HG03565 (cell line): Measurements from ENCODE around the gene LAMP5.

Experiments used
- ATAC-seq: cut with Tn5 transposase; IDR thresholded peaks from one replicate; pipeline ENCODE4 v1.9.1; 2021; ENCODE audit warnings: mild to moderate bottlenecking, moderate library complexity; ENCODE audit not compliant: unreplicated experiment

LAMP5 gene

DNA sequence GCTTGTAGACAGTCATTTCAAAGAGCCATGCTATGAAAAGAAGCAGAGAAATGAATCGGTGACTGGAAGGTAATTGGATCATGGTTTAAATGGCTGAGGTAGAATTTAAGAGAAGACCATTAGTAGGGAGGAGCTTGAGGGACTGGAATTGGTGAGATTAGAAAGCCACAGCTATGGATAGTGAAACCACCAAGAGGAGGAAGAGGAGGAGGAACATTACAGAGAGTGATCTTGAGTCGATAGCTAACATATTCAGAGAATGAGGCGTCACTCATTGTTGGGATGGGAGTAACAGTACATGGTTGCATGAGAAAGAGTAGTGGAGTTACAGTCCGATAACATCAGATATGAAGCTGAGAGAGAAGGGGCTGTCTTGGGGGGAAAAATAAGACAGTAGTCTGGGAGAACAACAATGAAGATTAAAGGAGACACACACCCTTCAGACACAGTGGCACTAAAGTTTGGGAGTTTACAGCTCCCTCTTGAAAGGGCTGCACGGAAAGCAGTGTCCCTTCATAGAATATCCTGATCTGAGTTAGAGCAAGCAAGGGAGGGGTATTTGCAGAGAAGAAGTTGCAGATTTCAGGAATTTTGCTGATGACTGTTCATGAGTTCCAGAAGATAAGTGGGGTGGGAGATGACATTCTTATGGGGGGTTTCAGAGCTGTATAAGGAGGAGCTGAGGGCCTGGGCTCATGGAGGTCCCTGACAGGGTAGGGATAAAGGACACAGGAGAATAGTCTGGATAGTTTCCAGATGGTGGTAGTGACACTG lies 15.1 kb upstream of the LAMP5 start:
- no peak for ATAC-seq

DNA sequence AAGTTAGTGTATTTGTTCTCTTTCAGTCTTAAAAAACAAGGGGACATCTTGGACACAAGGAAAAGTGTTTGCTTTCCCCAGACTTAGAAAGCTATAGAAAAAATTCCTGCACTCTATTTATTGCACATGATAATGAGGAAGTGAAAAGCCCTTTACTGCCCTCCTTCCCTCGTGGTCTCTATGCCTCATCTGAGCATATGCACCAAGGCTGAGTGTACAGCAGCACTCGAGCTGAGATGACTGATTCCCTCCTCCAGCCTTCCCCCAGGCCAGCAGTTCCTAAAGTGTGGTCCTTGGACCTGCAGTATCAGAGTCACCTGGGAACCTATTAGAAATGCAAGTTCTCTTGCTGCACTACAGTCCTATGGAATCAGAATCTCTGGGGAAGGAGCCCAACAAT lies 14.3 kb upstream of the LAMP5 start:
- no peak for ATAC-seq

DNA sequence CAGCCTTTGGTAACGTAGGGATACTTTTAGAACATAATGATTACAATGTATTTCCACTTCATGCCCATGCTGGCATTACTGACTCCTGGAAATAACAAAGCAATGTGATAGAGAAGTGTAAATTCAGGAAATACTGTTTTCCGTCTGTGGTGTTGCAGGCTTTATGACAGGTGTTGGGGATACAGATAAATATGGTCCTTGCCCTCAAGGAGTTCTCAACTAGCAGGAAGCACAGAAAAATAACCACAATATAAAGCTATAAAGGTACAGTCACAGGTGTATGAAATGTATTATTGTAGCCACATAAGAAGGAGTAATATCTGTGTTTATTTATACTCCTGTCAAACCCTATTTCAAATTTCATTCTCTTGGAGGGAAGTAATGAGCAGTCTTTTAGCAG lies 12.9 kb upstream of the LAMP5 start:
- ATAC-seq, result no peak

DNA sequence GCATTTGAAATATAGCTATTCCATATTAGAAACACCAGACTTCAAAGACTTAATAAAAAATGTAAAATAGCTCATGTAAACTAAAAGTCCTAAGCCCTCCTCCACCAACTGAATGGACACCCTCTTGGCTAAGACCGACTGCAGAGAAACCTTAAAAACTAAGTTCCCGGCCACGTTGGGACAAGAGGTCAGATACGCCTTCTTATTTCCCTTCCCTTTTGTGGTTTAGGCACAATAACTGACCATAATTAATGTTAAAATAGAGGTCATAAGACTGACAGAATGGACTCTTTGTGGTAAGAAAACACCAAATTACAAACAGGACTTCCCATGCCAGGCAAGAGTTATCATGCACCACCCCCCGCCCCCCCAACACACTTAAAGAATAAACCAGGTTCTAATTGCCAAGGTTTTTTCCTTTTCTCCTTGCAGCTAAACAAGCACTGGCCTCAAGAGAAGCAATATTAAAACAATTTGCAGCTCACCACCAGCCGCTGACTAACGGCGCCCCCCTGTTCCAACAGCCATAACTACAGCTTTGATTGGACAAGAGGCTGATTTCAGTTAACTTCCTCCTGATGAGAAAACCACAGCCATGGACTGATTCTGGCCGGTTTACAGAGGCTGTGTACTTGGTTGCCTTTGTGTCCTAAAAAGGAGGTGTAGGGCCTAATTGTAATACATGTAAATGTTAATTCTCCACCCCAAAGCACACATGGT lies 10.7 kb upstream of the LAMP5 start:
- no peak for ATAC-seq

DNA sequence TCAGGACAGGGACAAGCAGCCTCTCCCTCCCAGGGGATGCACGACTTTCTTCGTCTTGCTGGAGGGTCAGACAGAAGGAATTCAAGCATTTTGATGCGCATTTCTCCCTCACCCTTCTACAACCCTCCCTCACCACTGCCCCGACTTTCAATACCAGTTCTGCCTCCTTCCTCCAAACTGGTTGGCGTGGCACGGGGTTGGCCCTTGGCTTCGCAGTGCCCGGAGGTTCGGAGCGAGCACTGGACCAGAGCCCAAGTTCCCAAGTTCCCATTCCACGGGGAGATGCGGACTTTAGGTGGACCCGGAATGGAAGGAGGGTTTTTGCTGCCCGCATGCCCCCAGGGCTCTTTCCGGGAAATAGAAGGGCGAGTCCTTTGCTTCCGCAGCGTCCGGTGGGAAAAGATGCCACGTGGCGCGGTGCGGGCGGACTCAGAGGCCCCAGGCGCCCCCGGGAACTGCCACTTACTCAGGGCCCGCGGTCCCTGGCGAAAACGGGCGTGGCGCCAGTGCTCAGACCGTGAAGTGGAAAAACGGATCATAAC lies 8.0 kb upstream of the LAMP5 start:
- no peak for ATAC-seq

DNA sequence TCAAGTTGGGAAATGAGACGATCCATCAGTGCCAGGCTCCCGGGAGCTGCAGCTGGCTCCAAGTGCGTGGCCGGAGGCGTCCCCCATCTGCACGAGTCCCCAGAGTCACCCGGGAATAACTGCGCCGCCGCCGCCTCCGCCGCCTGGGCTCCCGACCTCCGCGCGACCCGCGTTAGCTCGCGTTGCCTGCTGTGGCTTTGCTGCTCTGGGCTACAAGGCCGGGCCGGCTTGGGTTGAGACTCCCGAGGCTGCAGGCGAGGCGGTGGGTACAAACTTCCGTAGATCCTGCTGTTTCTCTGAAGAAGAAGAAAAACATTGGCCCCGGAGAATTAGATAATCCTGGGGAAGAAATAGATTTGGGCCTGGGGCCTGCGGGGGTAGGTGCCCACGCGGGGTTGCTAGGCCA lies 7.4 kb upstream of the LAMP5 start:
- no peak for ATAC-seq

DNA sequence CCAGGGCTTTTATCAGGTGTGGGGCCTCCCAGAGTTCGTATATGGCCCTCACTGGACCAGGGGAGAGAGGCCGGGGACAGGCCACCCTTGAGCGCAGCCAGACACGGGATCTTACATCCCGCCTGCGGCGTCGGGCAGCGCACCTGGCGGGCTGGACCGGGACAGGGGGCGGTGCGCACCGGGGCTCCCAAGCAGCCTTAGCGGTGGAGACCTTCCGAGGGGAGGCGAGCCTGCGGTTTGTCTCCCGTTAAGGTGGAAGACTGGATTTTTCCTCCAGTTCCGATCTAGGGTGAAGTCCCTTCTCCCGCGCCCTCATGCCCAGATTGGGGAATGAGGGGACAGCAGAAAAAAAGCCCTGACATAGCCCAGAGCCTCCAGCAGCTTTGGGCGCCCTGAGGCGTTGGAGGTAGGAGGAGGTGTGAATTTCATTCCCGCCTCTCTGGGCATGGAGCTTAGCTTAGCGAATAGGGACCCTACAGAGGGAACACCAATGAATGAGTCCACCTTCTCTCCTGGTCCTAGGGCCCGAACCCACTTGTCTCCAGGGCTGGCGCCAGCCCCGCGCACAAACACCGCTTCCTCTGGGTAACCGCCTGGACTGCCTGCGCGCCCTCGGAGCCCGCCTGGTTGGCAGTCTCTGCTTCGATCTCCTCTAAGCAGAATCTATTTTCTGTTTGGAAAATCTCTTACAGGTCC lies 6.7 kb upstream of the LAMP5 start:
- no peak for ATAC-seq

DNA sequence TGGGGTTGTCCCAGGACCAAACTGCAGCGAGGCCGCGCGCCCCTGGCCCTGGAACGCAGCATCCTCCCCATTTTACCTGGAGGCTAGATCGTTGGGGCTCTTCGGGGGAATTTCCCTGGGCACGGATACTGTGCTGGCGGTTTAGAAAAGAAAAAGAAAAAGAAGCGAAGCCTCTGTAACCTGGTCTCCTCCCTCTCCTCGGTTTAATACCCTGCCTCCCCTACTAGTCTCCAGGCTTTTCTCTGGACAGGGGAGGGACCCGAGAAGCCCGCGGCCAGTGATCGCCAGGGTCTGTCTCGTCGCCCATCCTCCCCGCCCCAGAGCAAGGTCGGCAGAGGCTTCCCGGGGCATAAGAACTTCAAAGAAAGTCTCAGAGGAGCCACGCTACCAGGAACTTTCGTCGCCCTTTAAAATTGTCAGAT lies 6.1 kb upstream of the LAMP5 start:
- no peak for ATAC-seq

DNA sequence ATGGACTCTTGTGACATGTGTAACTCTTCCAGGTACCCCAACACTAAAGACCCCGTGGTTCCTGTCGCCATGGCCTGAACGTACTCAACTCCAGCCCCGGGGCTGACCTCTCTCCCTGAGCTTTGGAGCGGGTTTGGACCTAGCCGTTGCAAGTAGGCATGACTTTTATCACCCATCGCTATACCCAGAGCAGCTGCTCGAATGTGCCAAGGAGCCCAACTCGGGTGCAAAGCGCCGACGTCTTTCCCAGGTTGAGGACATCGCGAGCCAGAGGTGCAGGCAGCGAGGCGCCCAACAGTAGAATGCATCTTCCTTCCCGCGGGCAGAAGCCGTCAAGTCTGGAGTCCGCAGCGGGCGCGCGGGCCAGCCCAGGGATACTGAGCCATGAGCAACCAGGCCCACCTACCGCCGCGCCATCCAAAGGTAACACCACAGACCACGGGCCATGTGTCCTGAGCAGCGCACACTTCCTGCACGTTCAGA lies 5.7 kb upstream of the LAMP5 start:
- ATAC-seq, result no peak

DNA sequence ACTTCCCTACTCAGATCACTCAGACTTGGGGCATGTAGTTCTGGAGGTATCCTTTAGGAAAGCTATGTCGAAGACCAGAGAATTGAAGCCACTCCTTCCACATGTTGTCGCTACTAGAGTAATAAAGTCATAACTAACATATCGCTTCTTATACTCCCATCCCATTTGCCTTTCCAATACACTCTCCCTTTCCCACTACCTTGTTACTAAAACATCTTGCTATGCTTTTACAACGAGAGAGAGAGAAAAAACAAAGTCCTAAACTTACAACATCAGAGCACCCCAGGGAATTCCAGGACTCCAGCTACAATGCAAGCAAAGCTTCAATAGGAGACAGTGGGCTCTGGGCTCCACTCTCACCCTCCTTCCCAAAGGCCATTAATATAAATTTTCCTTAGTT lies 5.1 kb upstream of the LAMP5 start:
- ATAC-seq, result no peak

DNA sequence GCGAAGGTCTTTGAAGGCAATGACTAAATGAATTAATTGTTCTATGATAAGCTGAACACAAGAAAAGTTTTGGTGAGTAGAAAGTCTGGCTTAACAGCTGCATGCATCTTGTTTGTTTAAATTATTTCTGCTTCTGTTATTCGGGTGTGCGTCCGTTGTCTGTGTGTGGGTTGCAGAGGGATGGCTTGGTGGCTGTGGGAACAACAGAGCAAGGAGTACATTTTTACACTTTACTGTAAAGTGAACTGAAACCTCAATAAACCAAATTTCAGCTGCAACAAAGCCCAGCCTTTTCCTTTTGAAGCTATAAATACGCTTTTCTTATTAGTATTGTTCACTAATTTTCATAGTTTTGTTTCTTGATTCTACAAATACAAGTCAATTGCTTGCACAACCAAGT lies 3.5 kb upstream of the LAMP5 start:
- ATAC-seq, result peak; percentile 64

DNA sequence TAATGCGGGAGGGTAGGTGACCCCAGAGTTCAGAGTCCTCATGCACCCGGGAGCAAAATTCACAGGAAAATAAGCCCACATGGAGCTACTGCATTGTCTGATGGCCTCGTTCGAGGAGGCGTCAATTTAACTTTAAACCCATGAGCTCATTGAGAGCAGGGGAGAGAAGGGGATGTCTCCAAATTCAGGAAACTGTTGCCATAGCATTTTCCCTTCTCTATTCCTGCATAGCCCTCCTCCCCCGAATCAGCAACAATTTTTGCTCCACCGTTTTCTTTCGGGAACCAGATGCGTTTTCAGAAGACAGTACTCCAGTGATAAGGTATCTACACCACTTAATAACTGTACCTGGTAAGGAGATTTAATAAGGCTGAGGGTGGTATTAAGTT lies 324 bp upstream of the LAMP5 start:
- no peak for ATAC-seq

DNA sequence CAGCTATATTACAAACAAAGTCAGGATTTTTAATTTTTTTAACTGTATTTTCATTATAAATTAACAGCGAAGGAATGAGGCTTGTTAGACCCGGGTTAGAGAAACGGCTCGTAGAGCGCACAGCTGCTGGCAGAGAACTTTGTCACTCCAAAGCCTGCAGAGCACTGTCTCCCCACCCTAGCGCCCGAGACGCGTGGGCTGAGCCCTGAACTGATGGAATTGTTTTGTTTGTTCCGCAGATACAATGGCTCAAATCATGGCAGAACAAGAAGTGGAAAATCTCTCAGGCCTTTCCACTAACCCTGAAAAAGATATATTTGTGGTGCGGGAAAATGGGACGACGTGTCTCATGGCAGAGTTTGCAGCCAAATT lies 810 bp downstream of the LAMP5 start:
- no peak for ATAC-seq

DNA sequence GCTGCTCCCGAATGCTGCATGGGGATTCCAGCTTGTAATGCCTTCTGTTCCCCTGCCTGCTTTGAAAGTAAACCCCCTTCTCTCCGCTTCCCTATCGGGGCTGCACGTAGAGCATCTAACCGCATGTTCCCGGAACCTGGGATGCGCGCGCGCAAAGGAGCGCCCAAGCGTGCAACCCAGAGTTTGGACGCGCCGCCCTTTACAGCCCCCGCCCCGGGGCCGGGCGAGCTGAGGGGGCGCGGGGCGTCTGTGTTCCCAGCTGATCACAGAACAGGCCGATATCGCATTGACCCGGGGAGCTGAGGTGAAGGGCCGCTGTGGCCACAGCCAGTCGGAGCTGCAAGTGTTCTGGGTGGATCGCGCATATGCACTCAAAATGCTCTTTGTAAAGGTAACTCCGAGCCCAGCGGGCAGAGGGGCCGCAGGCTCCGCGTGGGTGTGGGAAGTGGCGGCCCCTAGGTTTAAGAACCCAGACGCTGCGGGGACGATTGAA lies 1.4 kb downstream of the LAMP5 start:
- ATAC-seq, result no peak

DNA sequence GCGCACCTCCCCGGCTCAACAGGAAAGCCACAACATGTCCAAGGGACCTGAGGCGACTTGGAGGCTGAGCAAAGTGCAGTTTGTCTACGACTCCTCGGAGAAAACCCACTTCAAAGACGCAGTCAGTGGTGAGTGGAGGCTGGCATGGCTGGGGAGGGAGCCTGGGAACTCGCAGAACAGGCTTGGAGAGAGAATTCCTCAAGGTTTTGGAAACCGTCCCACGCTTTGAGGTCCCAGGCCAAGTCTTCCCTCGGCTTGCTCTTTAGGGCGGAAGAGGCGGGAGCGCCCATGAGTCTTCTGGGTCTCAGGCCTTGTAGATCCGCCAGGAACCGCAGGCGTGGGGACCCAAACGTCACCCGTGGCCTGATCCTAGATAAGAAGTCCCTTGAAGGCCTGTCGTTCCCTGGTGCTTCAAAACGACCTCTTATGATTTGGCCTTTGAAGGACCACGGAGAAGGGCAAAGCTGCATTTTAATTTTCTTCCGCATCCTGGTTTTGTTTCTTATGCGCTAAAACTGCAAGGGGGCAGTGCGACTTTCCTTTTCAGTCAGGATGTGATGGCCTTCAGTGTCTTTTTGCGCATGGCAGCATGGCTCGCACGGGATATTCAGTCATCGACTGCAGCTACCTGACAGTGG lies 2.0 kb downstream of the LAMP5 start:
- no peak for ATAC-seq

DNA sequence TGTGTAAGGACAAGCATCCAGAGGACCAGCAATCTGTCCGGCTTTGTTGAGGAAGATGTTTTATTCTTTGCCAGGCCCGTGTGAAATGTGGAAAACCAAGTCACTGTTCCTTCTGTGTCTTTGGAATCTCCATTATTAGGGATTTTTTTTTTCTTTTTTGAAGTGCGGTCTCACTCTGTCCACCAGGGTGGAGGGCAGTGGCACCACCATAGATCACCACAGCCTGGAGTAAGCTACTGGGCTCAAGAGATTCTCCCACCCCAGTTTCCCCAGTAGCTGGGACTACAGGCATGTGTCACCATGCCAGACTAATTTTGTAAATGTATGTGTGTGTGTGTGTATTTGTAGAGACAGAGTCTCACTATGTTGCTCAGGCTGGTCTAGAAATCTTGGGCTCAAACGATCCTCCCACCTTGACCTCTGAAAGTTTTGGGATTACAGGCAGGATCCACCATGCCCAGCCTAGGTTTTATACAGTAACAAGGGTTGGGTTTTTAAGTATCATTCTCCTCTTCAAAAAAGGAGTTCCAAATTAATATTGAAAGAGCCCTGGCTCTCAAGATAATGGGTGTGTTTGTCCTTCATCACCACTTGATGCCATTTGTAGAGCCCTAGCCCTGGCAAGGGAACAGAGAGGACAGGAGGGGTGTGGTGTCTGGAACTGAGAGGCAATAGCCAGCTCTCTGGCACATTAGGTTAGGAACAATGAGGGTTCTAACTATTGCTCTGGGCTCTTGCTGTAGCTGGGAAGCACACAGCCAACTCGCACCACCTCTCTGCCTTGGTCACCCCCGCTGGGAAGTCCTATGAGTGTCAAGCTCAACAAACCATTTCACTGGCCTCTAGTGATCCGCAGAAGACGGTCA lies 3.1 kb downstream of the LAMP5 start:
- no peak for ATAC-seq

DNA sequence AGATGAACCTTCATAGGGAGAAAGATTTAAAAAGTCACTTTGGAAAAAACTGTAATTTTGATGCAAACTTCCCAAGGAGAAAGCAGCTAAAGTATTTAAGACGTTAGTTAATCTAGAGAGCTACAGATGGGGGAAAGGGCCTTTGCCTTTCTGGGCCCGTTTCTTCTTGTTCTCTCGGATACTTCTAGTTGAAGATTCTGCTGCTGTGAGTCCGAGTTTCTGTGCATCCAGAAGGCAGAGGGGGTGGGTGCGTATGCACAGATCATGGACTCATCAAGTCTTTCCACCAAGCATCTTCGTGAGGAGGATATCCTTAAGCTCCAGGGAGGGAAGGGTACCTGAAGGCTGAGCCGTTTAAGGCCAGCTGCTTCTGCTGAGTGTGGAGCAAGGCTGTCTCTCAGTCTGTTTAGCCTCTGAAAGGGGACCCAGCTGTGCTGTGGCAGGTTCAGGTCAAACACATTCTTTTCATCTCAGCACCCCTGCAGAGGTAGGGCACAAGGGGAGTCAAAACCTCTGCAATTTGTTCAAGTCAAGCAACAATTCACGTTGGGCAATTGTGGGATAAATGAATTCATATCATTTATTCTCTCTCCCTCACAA lies 4.3 kb downstream of the LAMP5 start:
- no peak for ATAC-seq

DNA sequence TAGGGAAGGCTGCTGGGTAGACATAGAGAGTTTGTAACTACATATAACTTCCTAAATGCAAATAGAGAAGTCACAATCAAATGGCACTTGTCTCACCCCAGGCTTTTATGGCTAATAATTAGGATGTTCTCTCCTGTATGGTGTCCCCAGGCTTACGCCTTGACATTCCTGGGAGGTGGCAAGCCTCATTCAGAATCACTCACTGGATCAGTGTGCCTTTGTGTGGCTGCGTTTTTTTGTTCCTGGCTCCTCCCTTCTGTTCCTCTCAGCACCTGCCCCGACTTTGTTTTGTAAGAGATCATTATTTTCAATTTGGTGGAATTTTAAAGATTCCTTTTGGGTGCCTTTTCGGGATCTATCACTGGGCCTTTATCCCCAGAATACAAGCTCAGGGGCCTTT lies 5.7 kb downstream of the LAMP5 start:
- no peak for ATAC-seq

DNA sequence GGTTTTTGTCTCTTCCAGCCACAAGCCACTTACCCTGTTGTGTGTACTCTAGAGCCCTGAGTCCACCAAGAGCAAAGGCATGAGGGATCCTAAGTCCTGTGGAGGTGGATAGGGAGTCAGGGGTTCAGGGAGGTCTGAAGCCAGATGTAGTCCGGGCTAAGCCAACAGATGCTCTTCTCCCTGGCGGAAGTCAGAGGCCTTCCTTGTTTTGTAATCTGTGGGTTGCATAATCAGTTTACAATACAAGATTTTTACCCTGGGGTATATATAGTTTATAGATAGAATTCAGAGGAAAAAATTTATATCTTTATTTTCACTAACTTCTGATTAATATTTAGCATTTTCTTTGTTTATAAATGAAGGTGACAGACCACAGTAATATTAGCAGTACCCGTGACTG lies 9.2 kb downstream of the LAMP5 start:
- no peak for ATAC-seq

DNA sequence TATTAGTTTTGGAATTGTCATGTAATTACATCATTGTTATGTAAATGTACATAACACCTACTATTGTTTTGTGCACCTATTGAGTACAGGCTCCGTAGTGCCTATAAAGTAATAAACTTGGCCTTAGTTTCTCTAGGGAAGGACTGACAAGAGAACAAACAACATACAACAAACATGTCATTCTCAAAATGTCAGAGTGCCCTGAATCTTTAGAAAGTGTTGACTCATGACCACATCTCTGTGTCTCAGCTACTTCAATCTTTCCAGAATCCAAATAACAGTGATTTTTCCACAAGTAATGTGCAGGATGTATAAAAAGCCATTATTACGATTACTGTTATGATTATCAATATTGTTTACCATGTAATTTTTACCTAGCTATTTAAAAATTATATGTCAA lies 17.2 kb downstream of the LAMP5 start:
- ATAC-seq, result no peak
